Raji (cell line): ENCODE data around the gene BAIAP2.

Source experiments
- POLR2A ChIP-seq: IDR thresholded peaks from 2 replicates; pipeline ENCODE4 v1.6.1; 2011; ENCODE audit warnings: low read depth, low read length, control low read depth; ENCODE audit not compliant: insufficient read depth

BAIAP2 gene

GRCh38 chr17:81026266-81027036, 8.5 kb upstream of the BAIAP2 start:
- no peak for TF ChIP-seq POLR2A

- no peak for TF ChIP-seq POLR2A
Measured at GRCh38 chr17:81027038-81027437, 7.9 kb upstream of the BAIAP2 start.

GRCh38 chr17:81027591-81028505, 7.1 kb upstream of the BAIAP2 start:
- no peak for TF ChIP-seq POLR2A

GRCh38 chr17:81028506-81028858, 6.5 kb upstream of the BAIAP2 start:
- TF ChIP-seq POLR2A = no peak

GRCh38 chr17:81029859-81030258, 5.1 kb upstream of the BAIAP2 start:
- no peak for TF ChIP-seq POLR2A

- TF ChIP-seq POLR2A = no peak
Measured at GRCh38 chr17:81030741-81031565, 4.0 kb upstream of the BAIAP2 start.

GRCh38 chr17:81031566-81032550, 3.1 kb upstream of the BAIAP2 start:
- TF ChIP-seq POLR2A = no peak

GRCh38 chr17:81032641-81033480, 2.1 kb upstream of the BAIAP2 start:
- no peak for TF ChIP-seq POLR2A

- no peak for TF ChIP-seq POLR2A
Measured at GRCh38 chr17:81033535-81034167, 1.3 kb upstream of the BAIAP2 start.

- no peak for TF ChIP-seq POLR2A
Measured at GRCh38 chr17:81034168-81034777, 678 bp upstream of the BAIAP2 start.

GRCh38 chr17:81035521-81036196, 708 bp downstream of the BAIAP2 start:
- TF ChIP-seq POLR2A = no peak
